GM18861 (cell line): ENCODE data around the gene CPNE5.

Experiments used
- ATAC-seq: cut with Tn5 transposase; IDR thresholded peaks from one replicate; pipeline ENCODE4 v1.9.1; 2021; ENCODE audit not compliant: unreplicated experiment

CPNE5 gene

DNA sequence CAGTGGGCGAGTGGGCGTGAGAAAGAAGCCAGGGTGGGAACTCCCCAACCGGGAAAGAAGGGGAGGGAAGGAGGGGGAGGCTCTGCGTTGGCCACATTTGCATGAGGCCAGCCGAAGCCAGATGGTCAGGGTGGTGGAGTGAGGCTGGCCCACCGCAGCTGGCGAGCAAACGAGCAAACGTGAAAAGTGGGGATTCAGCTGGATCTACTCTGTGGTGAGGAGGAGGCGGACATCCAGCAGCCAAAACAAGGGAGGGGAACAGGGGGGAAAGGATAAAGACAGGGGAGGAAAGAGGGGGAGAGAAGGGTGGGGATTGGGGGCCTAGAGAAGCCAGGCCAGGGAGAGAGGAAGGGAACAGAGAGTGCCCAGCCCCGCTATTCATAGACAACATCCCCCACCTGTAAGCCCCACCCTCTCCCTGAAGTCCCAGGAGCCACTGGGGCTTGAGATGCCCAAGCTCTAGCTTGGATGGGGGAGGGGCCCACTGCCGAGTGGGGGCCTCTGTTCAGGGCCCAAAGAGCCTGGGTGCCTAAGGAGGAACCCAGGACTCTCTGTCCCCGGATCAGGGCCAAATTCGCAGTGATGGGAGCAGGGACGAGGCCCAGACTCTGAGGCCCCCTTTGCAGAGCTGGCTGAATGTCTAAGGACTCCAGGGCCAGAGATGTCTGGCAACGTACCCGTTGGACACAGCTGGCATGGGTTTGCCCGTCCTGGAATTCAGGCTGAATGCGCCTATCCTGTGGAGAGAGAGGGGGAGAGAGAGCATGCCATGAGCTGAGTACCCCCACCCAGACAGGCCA, 45.1 kb downstream of the CPNE5 start:
- ATAC-seq: no peak

DNA sequence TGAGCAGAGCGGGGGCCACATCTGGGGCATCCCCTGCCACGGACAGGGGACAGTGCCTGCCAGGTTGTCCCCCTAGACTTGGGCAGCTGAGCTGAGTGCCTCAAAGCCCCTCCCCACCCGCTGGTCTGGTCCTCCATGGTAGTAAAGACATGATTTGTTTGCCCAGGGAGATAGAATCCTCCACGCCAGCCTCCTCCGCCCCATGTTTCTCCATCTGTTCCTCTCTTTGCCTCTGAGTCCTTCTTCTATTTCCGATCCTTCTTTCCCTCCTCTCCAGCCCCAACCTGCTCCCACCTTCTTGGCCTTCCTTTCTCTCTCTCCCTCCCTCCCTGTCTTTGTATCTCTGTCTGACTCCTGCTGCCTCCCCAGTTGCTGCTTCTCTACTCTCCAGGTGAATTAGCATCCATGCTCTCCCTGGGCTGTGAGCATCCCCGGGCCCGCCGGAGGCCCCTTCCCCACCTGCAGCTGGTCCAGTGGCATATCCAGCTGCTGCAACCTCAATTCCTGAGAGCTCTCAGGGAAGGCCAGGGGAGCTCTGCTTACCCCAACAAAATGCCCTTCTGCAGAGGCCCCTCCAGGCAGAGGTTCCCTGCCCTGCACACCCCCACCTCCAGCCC, 45.8 kb downstream of the CPNE5 start:
- no peak for ATAC-seq

DNA sequence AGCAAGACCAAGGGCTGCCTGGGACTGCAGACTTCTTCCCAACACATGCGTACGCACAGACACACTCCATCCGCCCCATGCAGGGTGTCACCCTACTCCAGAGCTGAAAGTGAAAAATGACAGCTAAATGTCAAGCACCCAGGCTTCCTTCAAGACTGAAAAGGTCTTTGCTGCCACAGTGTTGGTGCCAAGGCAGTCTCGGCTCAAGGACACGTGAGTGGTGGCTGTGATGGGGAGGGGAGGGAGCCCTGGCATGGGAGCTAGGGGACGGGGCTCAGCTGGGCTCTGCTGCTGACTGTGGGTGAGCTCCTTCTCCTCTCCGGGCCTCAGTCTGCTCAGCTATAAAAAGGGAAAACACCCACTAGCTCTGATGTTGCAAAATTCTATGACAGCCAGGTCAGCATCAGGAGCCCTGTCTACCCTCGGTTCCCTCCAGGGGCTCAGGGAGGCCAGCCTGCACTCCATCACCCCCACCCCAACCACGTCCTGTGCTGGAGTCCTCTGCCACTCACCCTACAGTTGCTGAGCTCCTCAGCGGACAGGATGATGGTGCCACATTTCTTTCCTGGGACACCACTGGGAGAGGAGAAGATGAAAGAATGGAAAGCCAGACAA, 47.6 kb downstream of the CPNE5 start:
- no peak for ATAC-seq

DNA sequence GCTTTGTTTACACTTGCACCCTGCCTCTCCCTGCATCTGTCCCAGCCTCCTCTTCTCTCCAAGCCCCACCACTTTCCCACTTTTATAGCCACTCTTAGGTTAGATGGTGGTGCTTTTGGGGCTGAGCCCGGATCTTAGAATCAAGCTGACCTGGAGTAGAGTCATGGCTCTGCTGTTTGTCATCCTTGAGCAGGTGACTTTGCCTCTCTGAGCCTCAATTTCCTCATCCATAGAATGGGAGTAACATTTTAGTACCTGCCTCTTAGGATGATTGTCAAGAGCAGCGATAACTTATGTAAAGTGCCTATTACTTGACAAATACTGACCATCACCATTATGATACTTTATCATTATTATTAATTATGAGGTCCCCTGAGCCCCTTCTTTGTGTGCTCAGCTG, 48.2 kb downstream of the CPNE5 start:
- ATAC-seq: no peak

DNA sequence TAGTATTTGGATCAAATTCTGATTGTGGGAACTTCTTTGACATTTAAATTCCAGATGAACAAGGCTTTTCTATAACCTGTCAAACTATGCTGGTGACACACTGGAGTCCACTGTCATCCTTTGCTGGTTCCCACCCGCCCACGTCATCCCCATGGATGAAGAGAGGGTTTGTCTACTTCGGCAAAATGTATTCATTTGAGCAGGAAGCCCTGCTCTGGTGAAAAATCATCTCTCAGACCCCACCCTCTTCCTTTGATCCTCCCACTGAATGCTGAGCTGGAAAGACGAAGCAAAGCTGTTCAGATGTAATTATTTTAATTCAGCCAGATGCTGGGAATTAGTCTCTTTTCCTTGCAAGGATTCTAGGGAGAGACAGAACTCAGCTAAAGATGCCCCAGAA, 50.5 kb downstream of the CPNE5 start:
- ATAC-seq: no peak

DNA sequence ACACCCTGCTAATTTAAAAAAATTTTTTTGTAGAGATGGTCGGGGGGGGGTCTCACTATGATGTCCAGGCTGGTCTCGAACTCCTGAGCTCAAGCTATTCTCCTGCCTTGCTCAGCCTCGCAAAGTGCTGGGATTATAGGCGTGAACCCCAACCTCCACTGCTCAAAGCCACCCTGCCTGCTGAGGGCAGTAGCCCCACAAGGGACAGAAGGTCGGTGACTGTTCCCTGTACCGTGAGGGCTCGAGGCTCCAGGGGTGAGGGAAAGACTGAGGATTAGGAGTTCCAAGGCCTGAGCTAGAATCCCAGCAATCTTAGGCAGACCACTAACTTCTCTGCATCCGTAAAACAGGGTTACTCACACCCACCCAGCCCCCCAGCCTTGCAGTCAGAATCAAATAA, 51.1 kb downstream of the CPNE5 start:
- no peak for ATAC-seq

DNA sequence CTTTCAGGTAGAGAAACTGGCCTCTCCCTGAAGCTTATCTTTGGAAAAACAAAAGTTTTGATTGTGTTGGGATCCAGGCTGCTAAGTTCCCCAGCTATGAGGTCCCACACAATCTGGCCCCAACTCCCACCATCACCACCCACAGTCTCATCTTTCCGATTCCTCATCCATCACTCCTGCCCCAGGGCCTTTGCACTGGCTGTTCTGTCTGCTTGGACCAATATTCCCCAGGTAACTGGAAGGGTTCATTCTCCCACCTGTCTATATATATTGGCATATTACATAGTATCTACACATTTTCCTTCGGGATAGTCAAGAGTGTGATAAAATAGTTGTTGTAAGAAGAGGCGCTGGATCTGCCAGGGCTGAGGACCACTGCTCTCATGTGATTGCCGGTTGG, 52.0 kb downstream of the CPNE5 start:
- ATAC-seq: no peak

DNA sequence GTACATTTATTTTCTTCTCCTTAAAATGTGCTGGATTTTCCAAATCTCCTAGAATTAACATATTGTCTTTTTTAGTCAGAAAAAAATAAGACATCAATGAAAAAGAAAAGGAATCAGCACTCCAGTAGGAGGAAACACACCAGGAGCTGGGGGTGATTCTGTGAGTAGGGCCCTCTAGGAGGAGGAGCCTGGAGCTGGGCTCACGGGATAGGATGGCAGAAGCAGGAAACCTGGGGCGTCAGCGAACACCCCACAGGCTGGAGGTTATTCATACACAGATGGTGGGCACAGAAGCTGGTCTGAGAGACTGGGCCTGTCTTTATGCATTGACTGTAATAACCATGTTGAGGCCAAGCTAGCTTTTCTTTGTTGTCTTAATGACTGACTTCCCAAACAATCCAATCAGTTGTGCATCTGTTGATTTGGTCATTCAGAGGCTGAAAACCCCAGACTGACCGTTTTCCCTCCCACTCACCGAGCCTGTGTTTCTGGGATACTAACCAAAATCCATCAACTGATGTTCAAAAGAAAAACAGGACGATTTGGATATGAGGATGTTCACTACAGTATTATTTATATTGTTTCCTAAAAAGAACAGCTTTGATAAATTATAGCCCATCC, 53.1 kb downstream of the CPNE5 start:
- ATAC-seq: no peak

DNA sequence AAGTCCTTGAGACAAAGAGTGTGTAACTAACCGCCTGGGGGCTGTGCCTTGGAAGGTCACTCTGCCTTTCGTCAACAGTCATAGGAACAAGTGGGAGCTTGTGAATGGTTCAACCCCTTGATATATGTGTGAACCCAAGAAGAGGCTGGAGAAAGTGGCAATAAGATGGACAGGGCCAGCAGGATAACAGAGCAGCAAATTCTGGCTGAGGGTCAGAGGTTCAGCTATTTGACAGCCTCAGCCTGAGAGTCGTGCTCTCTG, 54.9 kb downstream of the CPNE5 start:
- ATAC-seq: no peak

DNA sequence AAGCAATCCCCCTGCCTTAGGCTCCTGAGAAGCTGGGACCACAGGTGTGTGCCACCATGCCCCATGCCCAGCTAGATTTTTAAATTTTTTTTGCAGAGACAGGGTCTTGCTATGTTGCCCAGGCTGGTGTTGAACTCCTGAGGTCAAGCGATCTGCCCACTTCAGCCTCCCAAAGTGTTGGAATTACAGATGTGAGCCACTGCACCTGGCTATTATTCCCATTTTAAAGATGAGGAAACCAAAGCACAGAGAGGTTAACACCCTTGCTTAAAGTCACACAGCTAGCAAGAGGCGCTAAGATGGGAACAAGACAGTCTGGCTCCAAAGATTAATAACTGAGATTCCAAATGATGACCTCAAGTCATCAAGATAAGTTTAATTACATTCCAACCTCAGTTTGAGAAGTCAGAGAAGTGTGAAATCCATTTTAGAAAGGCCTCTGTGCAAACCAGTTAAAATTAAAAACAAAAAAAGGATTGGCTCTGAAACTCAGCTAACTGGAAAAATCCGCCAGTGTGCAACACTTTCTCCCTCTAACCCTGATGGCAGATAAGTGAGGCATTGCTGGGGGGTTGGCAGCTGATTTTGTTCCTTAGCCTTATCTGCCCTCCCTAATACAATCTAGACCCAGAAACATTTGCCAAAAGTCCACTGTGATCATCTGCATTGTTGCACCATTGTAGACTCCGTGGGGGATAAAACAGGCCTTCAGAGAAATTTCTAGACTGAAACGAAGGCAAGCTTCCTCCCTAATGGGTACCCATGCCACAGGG, 55.5 kb downstream of the CPNE5 start:
- ATAC-seq: no peak

DNA sequence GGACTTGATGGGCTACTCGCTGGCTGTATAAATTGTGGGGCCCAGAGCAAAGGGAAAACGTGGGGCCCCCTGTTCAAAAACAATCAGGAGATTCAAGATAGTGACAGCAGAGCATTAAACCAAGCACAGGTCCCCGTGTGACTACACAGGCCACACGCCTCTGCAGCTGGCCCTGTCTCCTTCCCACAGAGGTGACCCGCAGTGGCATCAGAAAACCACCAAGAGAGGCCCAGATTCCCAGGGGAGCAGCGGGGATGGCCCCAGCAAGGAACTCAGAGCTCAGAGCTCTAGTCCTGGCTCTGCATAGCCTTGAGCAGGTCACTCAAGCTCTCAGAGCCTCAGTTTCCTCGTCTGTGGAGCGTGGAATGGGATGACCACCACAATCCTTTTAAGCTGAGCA, 57.6 kb downstream of the CPNE5 start:
- no peak for ATAC-seq

DNA sequence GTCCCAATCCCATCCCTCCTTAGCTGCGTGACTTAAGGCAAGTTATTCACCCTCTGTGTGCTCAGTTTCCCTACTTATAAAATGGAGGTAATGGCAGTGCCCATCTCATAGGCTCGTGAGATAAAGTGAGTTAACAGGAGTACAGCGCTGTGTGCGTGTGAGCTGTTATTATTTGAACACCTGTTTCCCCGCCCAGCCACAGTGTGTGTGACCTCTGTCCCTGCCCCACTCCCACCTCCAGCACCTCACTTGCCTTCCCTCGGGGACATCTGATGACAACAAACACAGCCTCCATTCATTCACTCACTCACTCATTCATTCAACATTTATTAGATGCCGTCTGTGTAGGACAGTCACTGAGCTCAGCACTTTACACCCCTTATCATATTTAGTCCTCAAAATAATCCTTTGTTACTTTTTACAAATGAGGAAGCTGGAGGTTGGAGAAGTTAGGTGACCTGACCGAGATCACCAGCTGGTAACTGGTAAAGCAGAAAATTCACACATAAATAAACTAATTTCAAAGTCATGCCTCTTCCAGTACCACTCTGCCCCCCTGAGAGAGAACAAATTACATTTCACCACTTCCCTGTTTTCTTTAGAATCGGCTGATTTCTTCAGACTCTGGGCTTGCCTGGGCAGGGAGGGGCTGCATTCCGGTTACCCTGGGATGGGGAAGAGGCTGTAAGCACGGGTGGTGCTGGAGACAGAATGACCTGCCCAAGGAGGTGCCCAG, 58.6 kb downstream of the CPNE5 start:
- no peak for ATAC-seq

DNA sequence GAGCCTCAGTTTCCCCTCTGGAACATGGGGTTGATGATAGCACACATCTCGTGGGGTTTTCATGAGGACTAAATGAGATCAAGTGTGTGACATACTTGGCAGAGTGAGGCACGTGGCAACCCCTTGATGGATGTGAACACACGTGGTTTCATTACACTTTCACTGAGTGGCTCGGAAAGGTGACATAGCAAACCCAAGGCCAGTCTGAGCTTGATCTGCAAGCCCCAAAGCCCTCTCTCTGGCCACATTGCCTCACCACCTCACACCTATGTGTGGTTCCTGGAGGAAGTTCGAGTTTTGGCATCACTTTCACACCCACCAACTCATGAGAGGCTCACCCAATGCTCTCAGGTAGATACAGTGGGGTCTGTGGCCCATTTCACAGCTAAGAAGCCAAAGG, 60.0 kb downstream of the CPNE5 start:
- no peak for ATAC-seq

DNA sequence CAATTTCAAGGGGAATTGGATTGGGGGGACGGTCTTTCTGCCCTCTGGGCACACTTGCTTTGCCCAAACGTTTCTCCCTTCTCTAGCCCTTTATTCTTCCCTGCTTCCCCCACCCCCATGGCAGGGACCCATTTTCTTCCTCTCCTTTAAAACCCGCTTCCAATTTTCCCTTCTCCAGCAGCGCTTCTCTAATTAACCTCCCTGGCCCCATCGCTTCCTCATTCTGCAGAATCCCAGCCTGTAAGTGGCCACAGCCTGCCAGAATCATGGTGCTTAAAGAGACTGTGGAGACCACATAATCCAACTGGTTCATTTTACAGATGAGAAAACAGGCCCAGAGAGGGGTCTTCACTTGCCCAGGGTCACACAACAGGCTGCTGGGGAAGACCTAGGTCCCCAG, 61.4 kb downstream of the CPNE5 start:
- no peak for ATAC-seq

DNA sequence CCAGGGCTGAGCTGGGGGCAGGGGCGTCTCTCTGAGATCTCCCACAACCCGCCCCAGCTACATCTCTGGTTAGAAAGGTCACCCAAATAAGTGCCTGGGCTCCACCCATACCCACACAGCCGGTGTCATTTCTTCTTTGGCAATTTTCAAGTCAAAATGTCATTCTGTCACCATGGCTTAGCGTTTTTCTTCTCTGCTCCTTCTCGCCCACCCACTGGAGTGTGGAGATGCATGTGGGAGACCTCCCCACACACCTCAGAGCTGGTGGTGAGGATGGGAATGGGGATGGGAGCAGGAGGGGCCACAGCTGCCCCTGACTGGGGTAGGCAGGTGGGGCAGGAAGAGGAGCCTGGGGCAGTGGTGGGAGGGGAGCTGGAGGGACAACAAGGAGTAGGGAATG, 63.1 kb downstream of the CPNE5 start:
- no peak for ATAC-seq

DNA sequence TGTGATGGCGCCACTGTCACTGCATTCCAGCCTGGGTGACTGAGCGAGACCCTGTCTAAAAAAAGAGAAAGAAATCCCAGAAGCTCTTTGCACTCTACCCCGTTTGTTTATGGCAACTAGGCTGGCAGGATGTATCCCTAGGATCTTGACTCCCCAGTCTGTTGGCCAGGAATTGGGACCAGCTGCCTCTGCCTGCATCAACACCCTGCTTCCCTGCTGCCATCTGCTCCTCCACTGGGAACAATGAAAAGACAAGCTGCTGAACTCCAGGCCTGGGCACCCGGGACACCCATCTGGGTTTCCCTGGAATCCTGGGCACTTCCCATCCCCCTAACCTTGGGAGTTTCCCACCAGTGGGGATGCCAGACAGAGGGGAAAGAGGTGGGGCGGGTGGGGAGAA, 64.9 kb downstream of the CPNE5 start:
- ATAC-seq: no peak

DNA sequence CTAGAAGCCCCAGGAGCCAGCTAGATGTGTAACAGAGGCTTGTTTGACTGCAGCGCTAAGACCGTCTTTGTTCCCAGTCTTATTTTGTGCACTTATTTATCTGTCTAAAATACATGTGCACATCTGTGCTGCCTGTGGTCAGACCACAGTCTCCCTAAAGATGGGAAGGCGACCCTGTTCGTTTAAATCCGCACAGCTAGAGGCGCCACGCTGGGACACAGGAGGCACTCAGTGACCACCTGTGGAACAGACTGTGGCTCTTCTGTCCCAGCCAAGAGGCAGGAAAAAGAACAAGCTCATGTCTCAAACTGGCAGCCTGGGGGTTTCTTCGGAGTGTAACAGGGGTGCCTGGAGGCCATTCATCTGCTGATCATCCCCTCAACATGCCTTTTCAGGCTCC, 66.8 kb downstream of the CPNE5 start:
- ATAC-seq: no peak

DNA sequence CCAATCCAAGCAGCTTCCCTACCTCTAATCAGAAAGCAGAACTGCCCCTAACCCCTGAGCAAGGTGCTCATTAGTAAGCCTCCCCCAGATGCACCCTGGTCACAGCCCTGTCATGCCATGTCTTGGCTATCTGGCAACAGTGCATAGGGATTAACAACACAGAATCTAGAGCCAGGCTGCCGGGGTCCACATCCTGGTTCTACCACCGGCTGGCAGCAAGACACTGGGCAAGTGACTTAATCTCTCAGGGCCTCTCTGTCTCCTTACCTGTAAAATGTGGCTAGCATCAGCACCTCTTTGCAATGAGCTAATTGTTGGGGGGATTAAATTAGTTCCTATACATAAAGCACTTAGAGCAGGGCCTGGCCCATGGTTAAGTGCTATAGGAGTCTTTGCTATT, 68.1 kb downstream of the CPNE5 start:
- no peak for ATAC-seq

DNA sequence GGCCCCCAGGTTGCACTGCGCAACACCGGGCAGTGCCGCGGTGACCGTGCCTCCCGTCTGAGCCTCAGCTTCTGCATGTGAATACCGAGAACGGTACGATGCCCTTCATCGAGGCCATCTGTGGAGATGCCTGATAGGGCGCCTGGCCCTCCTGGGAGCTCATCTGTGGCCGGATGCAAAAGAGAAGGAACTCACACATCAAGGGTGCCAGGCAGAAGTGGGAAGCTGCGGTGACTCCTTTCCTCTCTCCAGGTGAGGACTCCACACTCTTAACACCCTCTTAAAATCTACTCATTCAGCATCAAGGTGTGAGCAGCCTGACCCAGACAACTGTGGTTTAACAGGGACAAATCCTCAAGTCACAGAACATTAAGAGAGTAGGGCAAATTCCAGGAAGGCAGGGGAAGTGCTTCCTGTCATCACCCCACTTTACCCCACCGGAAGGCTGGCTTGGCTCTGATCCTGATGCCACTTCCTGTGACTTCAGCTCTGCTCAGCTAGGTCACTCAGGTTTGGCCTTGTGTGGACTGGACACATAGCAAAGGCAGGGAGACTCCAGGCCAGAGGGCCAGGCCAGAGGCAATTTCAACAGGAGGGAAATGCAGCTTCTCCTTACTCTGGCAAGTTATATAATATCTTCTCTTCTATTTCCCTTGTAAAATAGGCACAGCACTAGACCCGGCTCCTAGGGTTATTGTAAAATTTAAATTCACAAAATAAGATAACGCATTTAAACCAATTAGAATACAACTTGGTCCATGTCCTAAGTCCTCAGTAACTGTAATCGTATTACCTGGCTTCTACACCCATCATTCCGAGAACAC, 69.4 kb downstream of the CPNE5 start:
- ATAC-seq: no peak

DNA sequence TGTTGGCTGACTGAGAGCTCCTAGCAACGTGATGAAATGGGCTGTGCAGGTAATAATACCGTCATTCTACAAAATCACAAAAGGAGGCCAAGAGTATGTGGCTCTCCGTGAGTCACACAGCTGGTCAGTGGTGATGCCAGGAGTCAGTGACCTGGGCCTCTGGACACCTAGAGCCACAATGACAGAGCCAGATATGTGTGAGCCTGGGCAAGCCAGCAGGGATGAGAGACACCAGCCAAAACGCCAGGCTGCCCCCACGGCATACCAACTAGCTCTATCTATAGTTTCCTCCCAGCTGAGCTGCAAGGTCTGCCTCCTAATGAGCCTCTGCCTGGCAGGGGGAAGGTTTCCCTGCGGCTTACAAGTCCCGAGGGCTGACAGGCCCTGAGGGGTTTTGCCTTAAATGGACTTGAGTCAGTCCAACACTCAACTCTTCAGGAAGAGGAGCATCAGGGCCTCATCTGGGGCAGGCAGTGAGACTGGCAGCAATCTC, 70.0 kb downstream of the CPNE5 start:
- ATAC-seq: no peak
